Fibroblast of lung (primary cell): ENCODE results near the gene COLGALT1. TPM values are rescaled to one million over a fixed set of nuclear protein-coding genes. Genes with fewer than 3 reads are reported as not detected.
A peak's percentile ranks its signal among the peaks of the same experiment; 100 is the strongest.

Experiments
- DNase-seq, 2 donors: peaks; one replicate each; pipeline versions ENCODE4 v3.0.0 to v3.0.0-alpha.2; 2010; ENCODE audit warnings: low read depth in 2 of 2
- H2AFZ ChIP-seq: 2 replicates; pipeline ENCODE4 v1.5.1; 2012; ENCODE audit warnings: low read length, control low read depth, inconsistent platforms
- H3K27ac ChIP-seq: 2 replicates; pipeline ENCODE4 v1.5.1; 2011; ENCODE audit warnings: low read length, control low read depth; ENCODE audit not compliant: insufficient read depth
- H3K27me3 ChIP-seq: 2 replicates; pipeline ENCODE4 v1.5.1; 2011; ENCODE audit warnings: mild to moderate bottlenecking, low read length; ENCODE audit not compliant: control insufficient read depth, insufficient read depth
- H3K36me3 ChIP-seq: 2 replicates; pipeline ENCODE4 v1.5.1; 2011; ENCODE audit warnings: low read length; ENCODE audit not compliant: control insufficient read depth, insufficient read depth
- H3K4me1 ChIP-seq: 2 replicates; pipeline ENCODE4 v1.5.1; 2011; ENCODE audit warnings: low read length; ENCODE audit not compliant: control insufficient read depth, insufficient read depth; ENCODE audit errors: extremely low read depth
- H3K4me2 ChIP-seq: 2 replicates; pipeline ENCODE4 v1.5.1; 2011; ENCODE audit warnings: low read length, control low read depth; ENCODE audit not compliant: insufficient read depth; ENCODE audit errors: extremely low read depth
- H3K4me3 ChIP-seq, 4 experiments: fragments of 200-600 bp in 1 of 4; sonication (generic) in 1 of 4; replicated peaks in 1 of 4; 2 replicates each; pipeline ENCODE4 v1.5.1; 2011 to 2016; ENCODE audit warnings: low read length in 4 of 4, low read depth in 3 of 4, mild to moderate bottlenecking in 3 of 4, control low read depth in 2 of 4, inconsistent platforms in 1 of 4, mixed read lengths in 1 of 4; ENCODE audit not compliant: insufficient read depth in 1 of 4; ENCODE audit errors: control extremely low read depth in 1 of 4
- H3K79me2 ChIP-seq: 2 replicates; pipeline ENCODE4 v1.5.1; 2012; ENCODE audit warnings: mild to moderate bottlenecking, low read length, inconsistent platforms; ENCODE audit not compliant: control insufficient read depth, insufficient read depth
- H3K9ac ChIP-seq: 2 replicates; pipeline ENCODE4 v1.5.1; 2011; ENCODE audit warnings: mild to moderate bottlenecking, low read length, control low read depth; ENCODE audit not compliant: insufficient read depth
- H3K9me3 ChIP-seq: 2 replicates; pipeline ENCODE4 v1.5.1; 2012; ENCODE audit warnings: low read depth, low read length; ENCODE audit not compliant: control insufficient read depth, insufficient read depth
- H4K20me1 ChIP-seq: 2 replicates; pipeline ENCODE4 v1.5.1; 2011; ENCODE audit warnings: low read length; ENCODE audit not compliant: control insufficient read depth, insufficient read depth; ENCODE audit errors: extremely low read depth
- EZH2 ChIP-seq: IDR thresholded peaks from 2 replicates; pipeline ENCODE4 v1.5.1; 2012; ENCODE audit warnings: low read length, control low read depth, mild to moderate bottlenecking; ENCODE audit errors: missing control alignments
- polyA plus RNA-seq, 2 donors: library from polyadenylated mRNA; depleted of rRNA in 1 of 2; stranded (reverse) in 1 of 2; unstranded in 1 of 2; fragments of >200 nt; gene quantifications; 2 replicates each; pipeline ENCODE4 v1.2.1, GENCODE V29; 2011 to 2012; ENCODE audit warnings: missing spikeins in 1 of 2
- total RNA-seq: library from RNA; depleted of rRNA; stranded (reverse); fragments of >200 nt; gene quantifications from 2 replicates; pipeline ENCODE4 v1.2.1, GENCODE V29; 2014
- TF ChIP-seq, protein P1 (sequence below), 2 donors: IDR thresholded peaks in 1 of 2; conservative IDR thresholded peaks in 1 of 2; 1 replicate in 1 of 2; 2 replicates in 1 of 2; pipeline ENCODE4 v1.5.1; 2011 to 2012; ENCODE audit warnings: low read length in 2 of 2, control low read depth in 1 of 2, inconsistent platforms in 1 of 2, low read depth in 1 of 2, mild to moderate bottlenecking in 1 of 2

Gene COLGALT1
- total and polyA plus RNA-seq, 2 donors (not counting 1 experiment from before 2014, with no cell fraction given), result 96.9 to 103 TPM

DNA sequence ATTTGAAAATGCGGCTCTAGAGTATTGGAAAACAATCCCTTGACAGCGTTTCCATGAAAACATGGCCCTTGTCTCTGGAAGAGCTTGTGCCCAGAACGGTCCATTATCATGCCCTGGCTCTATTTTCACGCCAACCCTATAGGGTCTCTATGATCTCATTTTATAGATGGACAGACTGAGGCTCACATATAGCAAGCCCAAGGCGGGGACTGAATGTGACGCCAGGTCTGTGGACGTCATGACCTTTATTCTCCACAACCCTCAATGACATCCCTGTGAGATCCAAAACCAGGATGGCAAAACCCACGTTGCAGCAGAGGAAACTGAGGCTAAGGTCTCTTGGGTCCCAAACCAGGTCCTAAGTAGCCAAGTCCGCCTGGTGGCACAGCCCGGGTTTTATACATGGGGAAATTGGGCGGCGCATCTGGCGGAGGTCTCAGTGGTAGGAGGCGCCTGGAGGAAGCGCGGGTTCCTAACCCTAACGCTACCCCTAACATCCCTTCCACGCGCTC lies 425 bp upstream of the COLGALT1 start:
- peak overlapping the region; percentile 84 for H3K4me2 ChIP-seq
- H3K79me2 ChIP-seq, result peaks cover 20% of the 10 kb centered on the region
- peaks cover 6% of the 10 kb centered on the region for H3K36me3 ChIP-seq
- TF ChIP-seq, protein P1, sequence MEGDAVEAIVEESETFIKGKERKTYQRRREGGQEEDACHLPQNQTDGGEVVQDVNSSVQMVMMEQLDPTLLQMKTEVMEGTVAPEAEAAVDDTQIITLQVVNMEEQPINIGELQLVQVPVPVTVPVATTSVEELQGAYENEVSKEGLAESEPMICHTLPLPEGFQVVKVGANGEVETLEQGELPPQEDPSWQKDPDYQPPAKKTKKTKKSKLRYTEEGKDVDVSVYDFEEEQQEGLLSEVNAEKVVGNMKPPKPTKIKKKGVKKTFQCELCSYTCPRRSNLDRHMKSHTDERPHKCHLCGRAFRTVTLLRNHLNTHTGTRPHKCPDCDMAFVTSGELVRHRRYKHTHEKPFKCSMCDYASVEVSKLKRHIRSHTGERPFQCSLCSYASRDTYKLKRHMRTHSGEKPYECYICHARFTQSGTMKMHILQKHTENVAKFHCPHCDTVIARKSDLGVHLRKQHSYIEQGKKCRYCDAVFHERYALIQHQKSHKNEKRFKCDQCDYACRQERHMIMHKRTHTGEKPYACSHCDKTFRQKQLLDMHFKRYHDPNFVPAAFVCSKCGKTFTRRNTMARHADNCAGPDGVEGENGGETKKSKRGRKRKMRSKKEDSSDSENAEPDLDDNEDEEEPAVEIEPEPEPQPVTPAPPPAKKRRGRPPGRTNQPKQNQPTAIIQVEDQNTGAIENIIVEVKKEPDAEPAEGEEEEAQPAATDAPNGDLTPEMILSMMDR (conservative IDR thresholded peaks at IDR 0.05 in 1 of 2, IDR thresholded peaks at IDR 0.05 in 1 of 2; ENCODE audit: low read depth in 1 of 2, low read length in 2 of 2), result no peak
- no peak for TF ChIP-seq EZH2
- peak overlapping the region; percentile 32 for H3K9ac ChIP-seq
- peak overlapping the region; percentile 34 to 91 (median 46) for H3K4me3 ChIP-seq
- peaks cover 8% of the 10 kb centered on the region for H3K4me1 ChIP-seq
- H3K9me3 ChIP-seq, result no peaks in the 10 kb centered on the region
- H3K27me3 ChIP-seq, result no peaks in the 10 kb centered on the region
- H4K20me1 ChIP-seq, result no peaks in the 10 kb centered on the region
- DNase-seq, result no peak
- H3K27ac ChIP-seq, result peak overlapping the region; percentile 56
- H2AFZ ChIP-seq, result peak overlapping the region; percentile 80

DNA sequence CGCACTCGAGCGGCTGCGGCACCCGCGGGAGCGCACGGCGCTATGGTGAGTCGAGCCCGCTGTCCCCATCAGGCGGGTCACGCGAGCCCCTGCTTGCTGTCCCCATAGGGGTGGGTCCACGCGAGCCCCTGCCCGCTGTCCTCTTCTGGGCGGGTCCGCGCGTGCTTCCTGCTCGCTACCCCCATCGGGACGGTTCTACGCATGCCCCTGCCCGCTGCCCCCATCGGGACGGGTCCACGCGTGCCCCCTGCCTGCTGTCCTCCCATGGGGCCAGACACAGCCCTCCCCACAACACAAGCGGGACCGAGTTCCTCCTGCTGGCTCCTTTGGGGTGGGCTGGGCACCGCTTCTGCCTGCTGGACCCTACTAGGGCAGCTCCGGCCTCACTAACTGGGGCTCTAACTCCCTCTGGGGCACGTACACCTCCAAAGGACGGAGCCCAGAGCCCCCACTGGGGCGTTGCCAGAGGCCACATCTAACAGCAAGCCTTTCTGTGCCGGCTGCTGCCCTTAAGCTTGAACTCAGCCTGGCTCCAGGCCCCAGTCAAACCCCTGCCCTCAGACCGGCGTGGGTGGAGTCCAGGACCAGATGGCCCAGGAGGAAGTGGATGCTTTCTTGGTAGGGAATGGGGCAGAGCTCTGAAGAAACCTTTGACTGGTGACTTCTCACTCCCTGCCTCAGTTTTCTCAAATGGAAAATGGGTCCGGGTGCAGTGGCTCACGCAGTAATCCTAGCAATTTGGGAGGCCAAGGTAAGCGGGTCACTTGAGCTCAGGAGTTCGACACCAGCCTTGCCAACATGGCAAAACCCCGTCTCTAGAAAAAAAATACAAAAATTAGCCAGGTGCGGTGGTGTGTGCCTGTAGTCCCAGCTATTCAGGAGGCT lies 722 bp downstream of the COLGALT1 start:
- peak overlapping the region; percentile 81 for H3K9ac ChIP-seq
- TF ChIP-seq EZH2, result no peak
- TF ChIP-seq, protein P1 (conservative IDR thresholded peaks at IDR 0.05 in 1 of 2, IDR thresholded peaks at IDR 0.05 in 1 of 2; ENCODE audit: low read depth in 1 of 2, low read length in 2 of 2), result no peak
- peaks cover 20% of the 10 kb centered on the region for H3K79me2 ChIP-seq
- DNase-seq, result peak; percentile 45 to 75
- H3K27ac ChIP-seq, result peak overlapping the region; percentile 79
- peak overlapping the region; percentile 73 for H2AFZ ChIP-seq
- peaks cover 11% of the 10 kb centered on the region for H3K36me3 ChIP-seq
- H3K9me3 ChIP-seq, result no peaks in the 10 kb centered on the region
- peaks cover 8% of the 10 kb centered on the region for H3K4me1 ChIP-seq
- H3K4me3 ChIP-seq, result peak overlapping the region; percentile 83 to 96 (median 92)
- H3K27me3 ChIP-seq, result no peaks in the 10 kb centered on the region
- no peaks in the 10 kb centered on the region for H4K20me1 ChIP-seq
- peak overlapping the region; percentile 80 for H3K4me2 ChIP-seq

DNA sequence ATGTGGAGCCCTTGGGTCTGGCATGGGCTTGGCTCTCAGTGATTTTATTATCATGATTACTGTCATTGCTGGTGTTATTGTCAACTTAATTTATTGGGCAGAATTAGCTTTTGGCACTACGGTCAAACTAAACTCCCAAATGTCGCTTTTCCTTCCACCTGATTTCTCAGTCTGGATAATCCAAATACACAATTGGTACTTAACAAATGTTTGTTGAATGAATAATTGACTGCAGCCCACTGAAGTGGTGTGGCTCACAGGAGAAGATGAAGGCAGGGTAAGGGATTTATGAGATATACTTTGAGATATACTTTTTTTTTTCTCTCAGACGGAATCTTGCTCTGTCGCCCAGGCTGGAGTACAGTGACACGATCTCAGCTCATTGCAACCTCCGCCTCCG lies 1.5 kb downstream of the COLGALT1 start:
- H3K36me3 ChIP-seq, result peaks cover 11% of the 10 kb centered on the region
- peaks cover 20% of the 10 kb centered on the region for H3K79me2 ChIP-seq
- H2AFZ ChIP-seq, result no peak overlapping the region
- H3K27ac ChIP-seq, result peak overlapping the region; percentile 79
- no peaks in the 10 kb centered on the region for H3K9me3 ChIP-seq
- peak overlapping the region; percentile 80 for H3K4me2 ChIP-seq
- H3K9ac ChIP-seq, result no peak overlapping the region
- DNase-seq, result no peak
- H4K20me1 ChIP-seq, result no peaks in the 10 kb centered on the region
- H3K4me1 ChIP-seq, result peaks cover 8% of the 10 kb centered on the region
- TF ChIP-seq EZH2, result no peak
- TF ChIP-seq, protein P1 (conservative IDR thresholded peaks at IDR 0.05 in 1 of 2, IDR thresholded peaks at IDR 0.05 in 1 of 2; ENCODE audit: low read depth in 1 of 2, low read length in 2 of 2), result no peak
- H3K4me3 ChIP-seq, result peak overlapping the region; percentile 83 to 96 (median 92)
- H3K27me3 ChIP-seq, result no peaks in the 10 kb centered on the region
